Neural cell (in vitro differentiated cells): ENCODE data around the gene MOCOS. TPM values are rescaled to one million over a fixed set of nuclear protein-coding genes. Genes with fewer than 3 reads are reported as not detected.

ENCODE experiments used
- H2AFZ ChIP-seq: fragments of 200-600, 300-800 bp; sonication (generic), shearing (Covaris generic); 2 replicates; pipeline ENCODE4 v1.6.0; 2014; ENCODE audit warnings: low read depth, mild to moderate bottlenecking, antibody characterized with exemption, low read length, moderate library complexity
- H3F3A ChIP-seq: fragments of 200-600 bp; shearing (Covaris generic); 2 replicates; pipeline ENCODE4 v1.6.1; 2016; ENCODE audit warnings: mild to moderate bottlenecking, moderate library complexity, mixed read lengths, antibody characterized with exemption, low read length; ENCODE audit not compliant: insufficient read depth, poor library complexity, severe bottlenecking
- H3K27ac ChIP-seq: fragments of 200-600, 300-800 bp; sonication (generic), shearing (Covaris generic); 2 replicates; pipeline ENCODE4 v1.5.1; 2014; ENCODE audit warnings: mild to moderate bottlenecking, low read length, moderate library complexity
- H3K27me3 ChIP-seq: fragments of 300-800, 200-600 bp; sonication (generic), shearing (Covaris generic); 2 replicates; pipeline ENCODE4 v1.6.0; 2014; ENCODE audit warnings: mild to moderate bottlenecking, low read depth, low read length, moderate library complexity; ENCODE audit not compliant: insufficient read depth
- H3K36me3 ChIP-seq: fragments of 300-800, 200-600 bp; sonication (generic), shearing (Covaris generic); 2 replicates; pipeline ENCODE4 v1.5.1; 2014; ENCODE audit warnings: mild to moderate bottlenecking, antibody characterized with exemption, low read length, moderate library complexity; ENCODE audit not compliant: insufficient read depth
- H3K4me2 ChIP-seq: fragments of 300-800, 200-600 bp; sonication (generic), shearing (Covaris generic); 2 replicates; pipeline ENCODE4 v1.6.0; 2014; ENCODE audit warnings: mild to moderate bottlenecking, low read length
- H3K4me3 ChIP-seq: fragments of 300-800, 200-600 bp; sonication (generic), shearing (Covaris generic); 2 replicates; pipeline ENCODE4 v1.5.1; 2014; ENCODE audit warnings: mild to moderate bottlenecking, low read length, moderate library complexity
- H3K79me2 ChIP-seq: fragments of 200-600 bp; shearing (Covaris generic); replicated peaks from 2 replicates; pipeline ENCODE4 v1.6.0; 2014; ENCODE audit warnings: mild to moderate bottlenecking, low read length, moderate library complexity; ENCODE audit not compliant: insufficient read depth
- H3K9ac ChIP-seq: fragments of 300-800, 200-600 bp; sonication (generic), shearing (Covaris generic); 2 replicates; pipeline ENCODE4 v1.6.1; 2016; ENCODE audit warnings: mild to moderate bottlenecking, low read length, mixed read lengths
- H3K9me2 ChIP-seq: fragments of 200-600 bp; shearing (Covaris generic); 2 replicates; pipeline ENCODE4 v1.6.1; 2016; ENCODE audit warnings: mild to moderate bottlenecking, low read length, mixed read lengths; ENCODE audit not compliant: insufficient read depth
- H3K9me3 ChIP-seq: fragments of 200-600, 300-800 bp; sonication (generic), shearing (Covaris generic); 2 replicates; pipeline ENCODE4 v1.6.1; 2016; ENCODE audit warnings: mild to moderate bottlenecking, mixed run types, low read length, moderate library complexity, mixed read lengths
- H4K20me1 ChIP-seq: fragments of 200-600 bp; shearing (Covaris generic); 2 replicates; pipeline ENCODE4 v1.6.1; 2016; ENCODE audit warnings: mild to moderate bottlenecking, mixed run types; ENCODE audit not compliant: insufficient read depth
- EP300 ChIP-seq: fragments of 450-650 bp; conservative IDR thresholded peaks from 2 replicates; pipeline ENCODE4 v1.6.1; 2014; ENCODE audit warnings: antibody characterized with exemption, mild to moderate bottlenecking, moderate library complexity; ENCODE audit not compliant: poor library complexity, severe bottlenecking
- EZH2 ChIP-seq: fragments of 200-600, 300-800 bp; shearing (Covaris generic), sonication (generic); IDR thresholded peaks from 2 replicates; pipeline ENCODE4 v1.6.1; 2014; ENCODE audit warnings: antibody characterized with exemption, low read length, borderline replicate concordance, mild to moderate bottlenecking; ENCODE audit not compliant: insufficient read depth, poor library complexity, severe bottlenecking
- MXI1 ChIP-seq: fragments of 450-650 bp; conservative IDR thresholded peaks from 2 replicates; pipeline ENCODE4 v1.6.1; 2014; ENCODE audit warnings: antibody characterized with exemption, mild to moderate bottlenecking; ENCODE audit not compliant: poor library complexity, severe bottlenecking
- POLR2AphosphoS5 ChIP-seq: IDR thresholded peaks from 2 replicates; pipeline ENCODE4 v1.6.1; 2012
- RAD21 ChIP-seq: fragments of 450-650 bp; conservative IDR thresholded peaks from 2 replicates; pipeline ENCODE4 v1.6.1; 2014; ENCODE audit warnings: antibody characterized with exemption, mild to moderate bottlenecking, moderate library complexity
- SMC3 ChIP-seq: fragments of 450-650 bp; conservative IDR thresholded peaks from 2 replicates; pipeline ENCODE4 v1.6.1; 2014; ENCODE audit warnings: antibody characterized with exemption, mild to moderate bottlenecking, moderate library complexity; ENCODE audit not compliant: poor library complexity
- TAF1 ChIP-seq: IDR thresholded peaks from 2 replicates; pipeline ENCODE4 v1.6.1; 2012; ENCODE audit warnings: low read depth
- polyA plus RNA-seq: library from polyadenylated mRNA; depleted of rRNA; stranded (reverse); fragments of >200 nt; gene quantifications from 2 replicates; pipeline ENCODE4 v1.2.3, GENCODE V29; 2014
- TF ChIP-seq, protein P1 (sequence below): IDR thresholded peaks from 2 replicates; pipeline ENCODE4 v1.6.1; 2012; ENCODE audit warnings: borderline replicate concordance
- TF ChIP-seq, protein P2 (sequence below): fragments of 450-650 bp; IDR thresholded peaks from 2 replicates; pipeline ENCODE4 v1.5.1; 2014; ENCODE audit warnings: antibody characterized with exemption, mild to moderate bottlenecking, moderate library complexity; ENCODE audit not compliant: poor library complexity, severe bottlenecking

MOCOS gene
- polyA plus RNA-seq, 1 donor from 2014 or later, result not detected

- Histone ChIP-seq H2AFZ (no peak overlapping the region), H3K4me2 (no peak overlapping the region), H3K79me2 (no peaks in the 10 kb centered on the region), H3K4me3 (no peak overlapping the region), H3F3A (no peaks in the 10 kb centered on the region), H3K9me3 (no peaks in the 10 kb centered on the region), H3K9me2 (no peaks in the 10 kb centered on the region), H3K27ac (no peak overlapping the region), H4K20me1 (no peaks in the 10 kb centered on the region), H3K9ac (no peak overlapping the region), H3K36me3 (no peaks in the 10 kb centered on the region), H3K27me3 (peaks cover 42% of the 10 kb centered on the region)
- TF ChIP-seq MXI1, result no peak
- TF ChIP-seq SMC3, result no peak
- no peak for TF ChIP-seq POLR2AphosphoS5
- TF ChIP-seq TAF1, result no peak
- TF ChIP-seq, protein P1, sequence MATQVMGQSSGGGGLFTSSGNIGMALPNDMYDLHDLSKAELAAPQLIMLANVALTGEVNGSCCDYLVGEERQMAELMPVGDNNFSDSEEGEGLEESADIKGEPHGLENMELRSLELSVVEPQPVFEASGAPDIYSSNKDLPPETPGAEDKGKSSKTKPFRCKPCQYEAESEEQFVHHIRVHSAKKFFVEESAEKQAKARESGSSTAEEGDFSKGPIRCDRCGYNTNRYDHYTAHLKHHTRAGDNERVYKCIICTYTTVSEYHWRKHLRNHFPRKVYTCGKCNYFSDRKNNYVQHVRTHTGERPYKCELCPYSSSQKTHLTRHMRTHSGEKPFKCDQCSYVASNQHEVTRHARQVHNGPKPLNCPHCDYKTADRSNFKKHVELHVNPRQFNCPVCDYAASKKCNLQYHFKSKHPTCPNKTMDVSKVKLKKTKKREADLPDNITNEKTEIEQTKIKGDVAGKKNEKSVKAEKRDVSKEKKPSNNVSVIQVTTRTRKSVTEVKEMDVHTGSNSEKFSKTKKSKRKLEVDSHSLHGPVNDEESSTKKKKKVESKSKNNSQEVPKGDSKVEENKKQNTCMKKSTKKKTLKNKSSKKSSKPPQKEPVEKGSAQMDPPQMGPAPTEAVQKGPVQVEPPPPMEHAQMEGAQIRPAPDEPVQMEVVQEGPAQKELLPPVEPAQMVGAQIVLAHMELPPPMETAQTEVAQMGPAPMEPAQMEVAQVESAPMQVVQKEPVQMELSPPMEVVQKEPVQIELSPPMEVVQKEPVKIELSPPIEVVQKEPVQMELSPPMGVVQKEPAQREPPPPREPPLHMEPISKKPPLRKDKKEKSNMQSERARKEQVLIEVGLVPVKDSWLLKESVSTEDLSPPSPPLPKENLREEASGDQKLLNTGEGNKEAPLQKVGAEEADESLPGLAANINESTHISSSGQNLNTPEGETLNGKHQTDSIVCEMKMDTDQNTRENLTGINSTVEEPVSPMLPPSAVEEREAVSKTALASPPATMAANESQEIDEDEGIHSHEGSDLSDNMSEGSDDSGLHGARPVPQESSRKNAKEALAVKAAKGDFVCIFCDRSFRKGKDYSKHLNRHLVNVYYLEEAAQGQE, result no peak
- TF ChIP-seq EZH2, result no peak
- TF ChIP-seq, protein P2, sequence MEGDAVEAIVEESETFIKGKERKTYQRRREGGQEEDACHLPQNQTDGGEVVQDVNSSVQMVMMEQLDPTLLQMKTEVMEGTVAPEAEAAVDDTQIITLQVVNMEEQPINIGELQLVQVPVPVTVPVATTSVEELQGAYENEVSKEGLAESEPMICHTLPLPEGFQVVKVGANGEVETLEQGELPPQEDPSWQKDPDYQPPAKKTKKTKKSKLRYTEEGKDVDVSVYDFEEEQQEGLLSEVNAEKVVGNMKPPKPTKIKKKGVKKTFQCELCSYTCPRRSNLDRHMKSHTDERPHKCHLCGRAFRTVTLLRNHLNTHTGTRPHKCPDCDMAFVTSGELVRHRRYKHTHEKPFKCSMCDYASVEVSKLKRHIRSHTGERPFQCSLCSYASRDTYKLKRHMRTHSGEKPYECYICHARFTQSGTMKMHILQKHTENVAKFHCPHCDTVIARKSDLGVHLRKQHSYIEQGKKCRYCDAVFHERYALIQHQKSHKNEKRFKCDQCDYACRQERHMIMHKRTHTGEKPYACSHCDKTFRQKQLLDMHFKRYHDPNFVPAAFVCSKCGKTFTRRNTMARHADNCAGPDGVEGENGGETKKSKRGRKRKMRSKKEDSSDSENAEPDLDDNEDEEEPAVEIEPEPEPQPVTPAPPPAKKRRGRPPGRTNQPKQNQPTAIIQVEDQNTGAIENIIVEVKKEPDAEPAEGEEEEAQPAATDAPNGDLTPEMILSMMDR, result no peak
- TF ChIP-seq EP300, result no peak
Observed at GRCh38 chr18:36188916-36189315, 1.6 kb downstream of the MOCOS start.

DNA sequence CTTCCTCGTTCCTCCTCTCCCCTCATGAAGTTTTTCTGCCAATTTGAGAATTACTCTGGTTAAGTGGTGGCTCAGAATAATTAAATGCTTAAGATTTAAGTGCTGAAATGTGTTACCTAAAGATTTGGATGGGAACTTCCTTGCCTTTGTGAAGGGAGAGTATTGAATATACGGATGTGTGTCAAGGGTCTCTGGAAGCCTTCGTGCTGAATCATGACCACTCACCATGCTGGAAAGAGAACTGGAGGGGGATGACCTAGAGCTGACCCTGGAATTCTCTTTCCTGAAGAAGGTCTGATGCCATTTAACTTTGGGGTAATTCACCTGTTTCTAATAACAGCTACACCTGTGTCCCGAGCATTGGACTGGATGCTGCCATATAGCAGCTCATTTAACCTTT is 2.2 kb downstream of the MOCOS start:
- H3K4me2 ChIP-seq, result no peak overlapping the region
- peaks cover 42% of the 10 kb centered on the region for H3K27me3 ChIP-seq

More for the DNA sequence above, 2.2 kb downstream of the MOCOS start:
- H3K9ac ChIP-seq, result no peak overlapping the region
- no peak overlapping the region for H2AFZ ChIP-seq
- TF ChIP-seq, protein P1, result no peak
- TF ChIP-seq EZH2 (no peak), SMC3 (no peak), RAD21 (no peak), MXI1 (no peak), TAF1 (no peak), POLR2AphosphoS5 (no peak), EP300 (no peak)
- TF ChIP-seq, protein P2, result no peak
- H3K9me3 ChIP-seq, result no peaks in the 10 kb centered on the region
- H3F3A ChIP-seq, result no peaks in the 10 kb centered on the region
- no peaks in the 10 kb centered on the region for H4K20me1 ChIP-seq
- no peak overlapping the region for H3K4me3 ChIP-seq
- H3K36me3 ChIP-seq, result no peaks in the 10 kb centered on the region
- no peak overlapping the region for H3K27ac ChIP-seq
- no peaks in the 10 kb centered on the region for H3K79me2 ChIP-seq
- H3K9me2 ChIP-seq, result no peaks in the 10 kb centered on the region
